GOT3 (cell line): ENCODE measurements around the gene ABHD12.

Experiments used
- DNase-seq: peaks from one replicate; lab custom pipeline; 2025; ENCODE audit warnings: mixed read lengths; lab: John Stamatoyannopoulos, UW

ABHD12 gene

DNA sequence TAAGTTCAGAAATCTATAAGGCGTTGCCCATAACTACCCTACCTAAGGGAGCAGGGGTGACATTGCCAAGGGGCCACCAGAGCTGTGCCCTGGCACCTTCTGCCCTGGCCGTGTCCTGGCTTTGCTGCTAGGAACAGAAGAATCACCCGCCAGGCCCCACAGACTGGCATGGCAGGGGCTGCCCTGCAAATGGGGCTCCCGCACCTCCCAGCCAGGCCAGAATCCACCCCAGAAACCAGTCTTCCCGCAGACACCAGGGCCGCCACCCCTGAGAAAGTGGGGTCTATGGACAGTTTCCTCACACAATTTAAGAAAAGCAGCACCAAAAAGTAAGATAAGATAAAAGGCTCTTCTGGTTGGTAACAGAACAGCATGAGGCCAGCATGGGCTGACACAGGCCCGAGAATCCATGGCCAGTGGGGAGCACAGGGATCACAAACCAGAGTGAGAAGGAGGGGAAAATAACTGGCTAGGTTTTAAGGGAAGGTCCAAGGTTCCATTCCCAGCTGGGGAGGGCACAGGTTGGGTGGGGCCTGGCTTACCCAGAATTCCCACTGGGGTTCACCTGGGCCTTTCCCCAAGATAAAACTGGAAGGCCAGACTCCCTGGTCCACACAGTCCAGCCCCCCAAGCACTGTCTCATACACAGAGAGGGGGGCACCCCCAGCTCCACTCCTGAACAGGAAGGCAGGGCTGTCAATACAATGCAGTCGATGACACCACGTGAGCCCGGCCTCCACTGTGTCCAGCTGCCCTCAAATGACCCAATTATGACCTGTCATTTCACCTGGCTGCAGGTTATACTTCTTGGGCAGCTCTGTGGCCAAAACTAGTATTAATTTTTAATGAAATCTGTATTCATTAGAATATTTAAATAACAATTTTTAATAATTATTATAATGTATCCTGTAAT is 83.4 kb downstream of the ABHD12 start:
- DNase-seq: no peak

DNA sequence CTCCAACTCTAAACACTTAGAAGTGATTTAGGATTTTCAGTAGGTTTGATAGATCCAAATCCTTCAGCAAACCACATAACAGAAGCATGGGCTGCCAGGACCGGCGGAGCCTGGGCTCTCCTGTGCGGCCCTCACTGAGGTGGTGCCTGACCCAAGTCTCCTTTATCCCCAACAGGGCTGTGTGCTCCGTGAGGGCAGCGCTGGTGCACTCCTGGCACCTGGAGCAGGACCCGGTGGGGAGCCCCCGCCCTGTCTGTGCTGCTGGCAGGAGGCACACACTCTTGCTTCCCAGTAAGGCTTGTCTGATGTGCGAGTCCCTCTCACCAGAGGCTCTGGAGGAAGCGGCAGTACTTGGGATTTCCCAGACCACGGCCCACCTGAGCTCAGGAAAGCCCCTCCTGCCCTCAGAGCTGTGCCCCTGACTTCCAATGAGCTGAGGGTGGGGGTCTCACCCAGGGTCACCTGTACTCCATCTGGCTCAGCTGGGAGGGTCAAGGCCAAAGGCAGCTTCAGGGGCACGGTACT is 86.5 kb downstream of the ABHD12 start:
- no peak for DNase-seq

GRCh38 chr20:25303292-25304024 is 87.2 kb downstream of the ABHD12 start:
- DNase-seq: no peak

DNA sequence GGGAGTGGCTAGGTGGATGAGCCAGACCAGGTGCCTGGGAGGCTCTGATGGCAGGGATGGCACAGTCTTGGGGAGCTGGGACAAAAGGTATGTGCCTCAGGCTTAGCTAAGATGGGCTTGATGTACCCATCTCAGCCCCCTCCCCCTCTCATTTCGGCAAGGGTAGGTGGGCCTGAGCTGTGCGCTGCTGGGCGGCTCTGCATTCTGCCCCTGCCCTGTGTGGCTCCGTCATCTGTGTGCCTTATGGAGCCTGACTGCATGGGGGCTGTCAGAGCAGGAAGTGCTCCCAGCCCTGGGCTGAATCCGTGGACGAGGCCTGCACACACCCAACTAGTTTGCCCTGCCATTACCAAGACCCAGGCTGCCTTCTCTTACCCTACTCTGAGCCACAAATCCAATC is 88.0 kb downstream of the ABHD12 start:
- no peak for DNase-seq

DNA sequence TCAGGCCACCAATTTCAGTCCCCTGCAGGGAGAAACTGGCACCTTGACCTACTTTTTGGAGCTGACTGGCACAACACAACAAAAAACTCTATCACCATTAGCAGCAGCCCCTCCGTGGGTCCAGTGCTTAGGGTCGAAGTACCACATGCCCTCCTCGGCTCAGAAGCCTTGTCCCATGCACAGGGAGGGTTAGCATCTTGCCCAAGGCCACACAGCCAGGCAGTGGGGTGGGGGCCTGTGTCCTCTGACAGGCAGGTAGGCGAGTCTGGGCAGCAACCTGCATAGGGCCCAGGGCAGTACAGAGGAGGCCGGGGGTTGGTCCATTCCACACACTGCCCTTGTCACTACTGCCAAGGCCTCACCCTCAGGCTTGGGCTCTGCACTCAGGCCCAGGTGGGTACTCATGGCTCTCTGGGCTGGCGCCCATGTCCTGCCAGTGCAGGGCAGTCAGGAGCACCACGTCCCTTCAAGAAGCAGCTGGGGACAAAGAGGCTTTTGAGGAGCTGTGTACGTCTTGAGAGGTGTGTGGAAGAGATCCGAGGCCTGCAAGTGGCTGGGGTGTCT is 89.2 kb downstream of the ABHD12 start:
- no peak for DNase-seq

GRCh38 chr20:25300496-25301170 is 90.0 kb downstream of the ABHD12 start:
- no peak for DNase-seq

DNA sequence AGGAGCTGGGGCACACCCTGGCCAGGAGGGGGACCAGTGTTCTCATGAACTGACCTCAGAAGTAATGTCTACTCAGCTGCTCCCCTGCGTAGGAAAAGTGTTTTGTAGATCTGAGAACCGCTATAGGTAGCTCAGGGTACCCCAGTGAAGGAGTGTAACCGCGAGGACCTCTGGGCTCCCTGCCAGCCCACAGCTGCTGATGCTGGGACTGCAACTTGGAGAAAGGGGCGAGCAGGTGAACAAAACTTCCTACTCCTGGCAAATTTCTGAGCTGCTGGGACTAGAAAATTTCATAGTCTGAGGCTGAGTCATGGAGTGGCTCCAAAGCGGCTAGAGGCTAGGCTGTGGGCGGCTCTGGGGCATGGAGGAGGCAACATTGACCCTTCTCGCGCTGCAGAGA is 90.8 kb downstream of the ABHD12 start:
- DNase-seq: no peak

DNA sequence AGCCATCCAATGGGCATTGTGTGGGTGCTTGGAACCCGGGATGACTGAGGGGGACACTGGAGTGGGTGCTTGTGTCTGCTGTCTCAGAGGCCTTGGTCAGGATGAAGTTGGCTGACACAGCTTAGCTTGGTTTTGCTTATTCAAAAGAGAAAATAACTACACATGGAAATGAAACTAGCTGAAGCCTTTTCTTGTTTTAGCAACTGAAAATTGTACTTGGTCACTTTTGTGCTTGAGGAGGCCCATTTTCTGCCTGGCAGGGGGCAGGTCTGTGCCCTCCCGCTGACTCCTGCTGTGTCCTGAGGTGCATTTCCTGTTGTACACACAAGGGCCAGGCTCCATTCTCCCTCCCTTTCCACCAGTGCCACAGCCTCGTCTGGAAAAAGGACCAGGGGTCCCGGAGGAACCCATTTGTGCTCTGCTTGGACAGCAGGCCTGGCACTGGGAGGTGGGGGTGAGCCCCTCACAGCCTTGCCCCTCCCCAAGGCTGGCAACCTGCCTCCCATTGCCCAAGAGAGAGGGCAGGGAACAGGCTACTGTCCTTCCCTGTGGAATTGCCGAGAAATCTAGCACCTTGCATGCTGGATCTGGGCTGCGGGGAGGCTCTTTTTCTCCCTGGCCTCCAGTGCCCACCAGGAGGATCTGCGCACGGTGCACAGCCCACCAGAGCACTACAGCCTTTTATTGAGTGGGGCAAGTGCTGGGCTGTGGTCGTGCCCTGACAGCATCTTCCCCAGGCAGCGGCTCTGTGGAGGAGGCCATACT is 93.3 kb downstream of the ABHD12 start:
- no peak for DNase-seq

- DNase-seq: no peak
These were observed 94.2 kb downstream of the ABHD12 start for GRCh38 chr20:25296094-25297093.

- DNase-seq: no peak
These were observed 95.1 kb downstream of the ABHD12 start for GRCh38 chr20:25295386-25296093.

DNA sequence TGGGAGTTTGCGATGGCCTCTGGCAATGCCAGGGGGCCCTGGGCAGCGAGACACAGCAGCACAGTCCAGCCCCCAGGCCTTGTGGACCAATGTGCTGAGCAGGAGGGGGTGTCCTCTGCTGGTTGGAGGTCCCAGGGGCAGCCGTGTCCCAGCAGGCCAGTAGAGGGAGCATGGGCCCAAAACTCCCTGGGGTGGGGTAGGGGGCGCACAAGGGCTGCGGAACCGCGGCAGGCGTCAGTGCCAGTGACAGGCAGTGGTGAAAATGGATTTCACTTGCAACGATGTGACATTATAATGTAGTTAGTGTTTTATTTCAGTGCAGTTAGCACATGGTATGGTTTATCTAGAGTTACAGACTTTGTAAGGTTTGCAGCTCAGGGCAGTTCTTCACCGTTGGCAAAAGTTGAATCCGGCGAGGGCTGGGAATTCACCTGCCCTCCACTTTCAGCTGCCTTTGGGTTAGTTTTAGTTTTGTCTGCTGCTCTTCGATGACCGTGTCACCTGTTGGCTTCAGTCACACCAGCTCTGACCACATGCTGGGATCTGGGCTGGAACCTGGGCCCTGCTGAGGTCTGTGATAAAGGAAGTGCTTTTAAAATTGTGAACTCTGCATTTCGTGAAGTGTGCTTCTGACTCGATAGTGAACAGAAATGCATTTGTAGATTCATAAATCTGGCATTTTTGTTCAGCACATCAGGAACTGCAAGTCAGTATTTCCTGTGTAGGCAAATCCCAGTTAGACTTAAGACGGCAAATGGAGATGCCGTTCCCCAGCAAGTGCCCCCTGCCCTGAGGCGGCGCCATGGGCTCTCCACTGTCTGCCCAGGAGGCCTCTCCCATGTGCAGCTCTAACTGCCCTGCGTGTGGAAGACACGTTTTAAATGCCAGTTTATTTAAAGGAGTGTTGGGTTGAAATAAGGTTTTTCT is 95.9 kb downstream of the ABHD12 start:
- DNase-seq: no peak

GRCh38 chr20:25293910-25294458 is 96.7 kb downstream of the ABHD12 start:
- no peak for DNase-seq

DNA sequence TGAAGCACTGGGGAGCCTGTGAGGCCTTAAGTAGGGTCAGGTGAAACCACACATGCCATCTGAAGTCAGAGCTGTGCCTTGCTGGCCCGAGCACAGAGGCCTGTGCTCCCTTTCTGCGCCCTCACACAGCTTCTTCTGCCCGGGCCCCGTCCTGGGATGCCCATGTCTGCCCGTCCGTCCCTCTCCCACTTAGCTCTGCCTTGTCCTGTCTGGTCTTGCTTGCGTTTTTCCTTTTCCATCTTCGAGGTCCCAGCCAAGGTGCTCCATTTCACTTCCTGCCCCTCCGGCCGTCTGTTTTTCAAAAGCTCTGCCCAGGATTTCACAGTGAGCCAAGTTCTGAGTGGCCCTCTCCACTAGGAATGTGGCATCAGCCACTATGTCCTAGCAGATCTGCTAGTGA is 97.1 kb downstream of the ABHD12 start:
- DNase-seq: no peak

DNA sequence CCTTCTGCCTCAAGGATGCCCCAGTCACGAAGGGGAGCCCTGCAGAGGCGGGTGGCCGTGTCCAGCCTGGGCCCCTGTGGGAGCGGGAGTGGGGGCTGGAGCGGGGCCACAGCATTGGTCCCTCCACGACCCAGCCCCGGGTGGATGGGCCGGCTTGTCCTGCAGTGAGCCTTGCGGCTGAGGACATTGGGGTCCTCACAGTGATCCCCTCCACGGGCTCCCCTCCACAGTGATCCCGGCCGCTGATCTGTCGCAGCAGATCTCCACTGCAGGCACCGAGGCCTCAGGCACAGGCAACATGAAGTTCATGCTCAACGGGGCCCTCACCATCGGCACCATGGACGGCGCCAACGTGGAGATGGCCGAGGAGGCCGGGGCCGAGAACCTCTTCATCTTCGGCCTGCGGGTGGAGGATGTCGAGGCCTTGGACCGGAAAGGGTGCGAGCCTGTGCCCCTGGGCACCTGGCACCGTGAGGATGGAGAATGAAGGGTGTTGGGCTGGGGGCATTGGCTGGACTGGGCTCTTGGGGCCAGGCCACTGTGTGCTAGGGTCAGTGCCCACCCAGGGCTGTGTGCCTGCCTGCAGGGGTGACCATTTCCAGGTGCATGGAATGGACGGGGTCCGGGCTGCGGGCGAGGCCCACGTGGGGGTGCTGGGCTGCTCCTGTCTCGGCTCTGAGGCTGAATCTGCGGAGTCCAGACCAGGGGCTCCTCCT is 98.3 kb downstream of the ABHD12 start:
- no peak for DNase-seq

- no peak for DNase-seq
These were observed 99.1 kb downstream of the ABHD12 start for GRCh38 chr20:25291432-25292133.

DNA sequence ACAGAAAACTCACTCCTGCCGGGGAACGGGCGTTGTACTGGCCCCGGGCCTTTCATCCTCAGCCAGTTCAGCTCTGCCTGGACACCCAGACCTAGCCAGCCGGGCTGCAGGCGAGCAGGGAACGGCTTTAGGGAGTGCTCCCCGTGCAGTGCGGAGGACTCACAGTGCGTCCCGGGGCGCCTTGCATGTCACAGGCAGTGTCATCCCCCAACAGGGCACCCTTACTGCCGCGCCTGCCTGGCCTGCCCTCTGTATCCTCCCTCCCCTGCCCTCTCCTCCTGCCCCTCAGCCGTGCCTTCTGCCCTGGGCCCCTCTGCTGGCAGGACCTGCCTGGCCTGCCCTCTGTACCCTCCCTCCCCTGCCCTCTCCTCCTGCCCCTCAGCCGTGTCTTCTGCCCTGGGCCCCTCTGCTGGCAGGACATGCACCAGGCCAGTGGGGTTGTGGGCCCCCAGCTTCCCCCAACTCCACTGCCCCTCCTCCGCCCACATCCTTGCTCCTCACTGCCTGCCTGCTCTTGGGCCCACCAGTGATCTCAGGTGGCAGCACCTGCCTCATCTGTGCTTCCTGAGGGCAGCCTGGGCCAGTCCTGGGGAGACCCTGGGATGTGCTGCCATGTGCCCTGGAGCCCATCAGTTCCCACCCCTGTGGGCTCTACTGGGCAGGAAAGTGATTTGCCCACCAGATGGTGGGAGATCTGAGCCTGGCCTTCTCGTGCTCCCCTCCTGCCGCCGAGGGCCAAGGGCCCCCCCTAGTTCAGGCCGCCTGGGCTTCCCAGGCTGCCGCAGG is 99.8 kb downstream of the ABHD12 start:
- no peak for DNase-seq
